PC-3 (cell line): Measurements from ENCODE around the gene SLC2A9.

Source experiments
- CTCF ChIP-seq: fragments of 300-600 bp; sonication (generic); conservative IDR thresholded peaks from 2 replicates; pipeline ENCODE4 v1.5.1; 2017; ENCODE audit warnings: antibody characterized with exemption, low read depth, mild to moderate bottlenecking, low read length
- EZH2 ChIP-seq: fragments of 300-600 bp; sonication (generic); IDR thresholded peaks from one replicate; pipeline ENCODE4 v1.6.1; 2017; ENCODE audit warnings: antibody characterized with exemption, mild to moderate bottlenecking, low read length; ENCODE audit not compliant: unreplicated experiment
- EZH2phosphoT487 ChIP-seq: fragments of 300-600 bp; sonication (generic); IDR thresholded peaks from 2 replicates; pipeline ENCODE4 v1.6.1; 2018; ENCODE audit warnings: mild to moderate bottlenecking, antibody characterized with exemption, low read length, borderline replicate concordance

GRCh38 chr4:10054571-10055041 is 33.3 kb upstream of the SLC2A9 start:
- no peak for TF ChIP-seq EZH2phosphoT487
- TF ChIP-seq CTCF = no peak
- TF ChIP-seq EZH2 = no peak
